NOMO-1 treated with DMSO at 0.1 percent for 48 hours (cell line): ENCODE measurements around the gene GAP43.

ENCODE experiments used
- DNase-seq: peaks from one replicate; lab custom pipeline; 2025; ENCODE audit not compliant: unreplicated experiment; lab: John Stamatoyannopoulos, UW

GAP43 gene, protein sequence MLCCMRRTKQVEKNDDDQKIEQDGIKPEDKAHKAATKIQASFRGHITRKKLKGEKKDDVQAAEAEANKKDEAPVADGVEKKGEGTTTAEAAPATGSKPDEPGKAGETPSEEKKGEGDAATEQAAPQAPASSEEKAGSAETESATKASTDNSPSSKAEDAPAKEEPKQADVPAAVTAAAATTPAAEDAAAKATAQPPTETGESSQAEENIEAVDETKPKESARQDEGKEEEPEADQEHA

DNA sequence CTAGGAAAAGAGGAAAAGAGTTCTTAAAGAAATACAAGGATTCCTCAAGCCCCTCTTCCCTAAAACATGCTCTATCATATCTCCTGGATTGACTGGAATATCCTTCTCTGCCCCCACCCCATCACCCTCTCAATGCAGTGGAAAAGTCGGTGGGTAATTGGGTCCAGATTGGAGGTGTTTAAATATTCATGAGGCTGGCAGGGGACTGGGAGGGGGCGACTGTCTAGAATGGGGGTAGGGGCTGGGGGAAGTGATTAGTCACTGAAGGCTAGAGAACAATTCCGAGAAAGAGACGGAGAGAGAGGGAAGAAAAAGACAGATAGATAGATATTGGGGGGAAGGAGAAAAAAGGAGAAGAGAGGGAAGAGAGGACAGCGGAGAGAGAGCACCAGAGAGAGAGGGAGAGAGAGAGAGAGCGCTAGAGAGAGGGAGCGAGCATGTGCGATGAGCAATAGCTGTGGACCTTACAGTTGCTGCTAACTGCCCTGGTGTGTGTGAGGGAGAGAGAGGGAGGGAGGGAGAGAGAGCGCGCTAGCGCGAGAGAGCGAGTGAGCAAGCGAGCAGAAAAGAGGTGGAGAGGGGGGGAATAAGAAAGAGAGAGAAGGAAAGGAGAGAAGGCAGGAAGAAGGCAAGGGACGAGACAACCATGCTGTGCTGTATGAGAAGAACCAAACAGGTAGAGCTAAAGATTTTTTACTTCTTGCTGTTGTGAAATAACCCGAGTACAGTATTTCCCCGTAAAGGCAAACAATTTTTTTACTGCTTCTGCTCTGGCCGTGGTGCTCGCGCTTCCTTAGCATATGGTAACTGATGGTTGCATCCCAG is at the start of gene GAP43:
Gene GAP43, plus strand, starts transcription at position 467 of the 825 bp plus-strand sequence. Its CDS starts 180 bp downstream, at position 647.
- no peak for DNase-seq

DNA sequence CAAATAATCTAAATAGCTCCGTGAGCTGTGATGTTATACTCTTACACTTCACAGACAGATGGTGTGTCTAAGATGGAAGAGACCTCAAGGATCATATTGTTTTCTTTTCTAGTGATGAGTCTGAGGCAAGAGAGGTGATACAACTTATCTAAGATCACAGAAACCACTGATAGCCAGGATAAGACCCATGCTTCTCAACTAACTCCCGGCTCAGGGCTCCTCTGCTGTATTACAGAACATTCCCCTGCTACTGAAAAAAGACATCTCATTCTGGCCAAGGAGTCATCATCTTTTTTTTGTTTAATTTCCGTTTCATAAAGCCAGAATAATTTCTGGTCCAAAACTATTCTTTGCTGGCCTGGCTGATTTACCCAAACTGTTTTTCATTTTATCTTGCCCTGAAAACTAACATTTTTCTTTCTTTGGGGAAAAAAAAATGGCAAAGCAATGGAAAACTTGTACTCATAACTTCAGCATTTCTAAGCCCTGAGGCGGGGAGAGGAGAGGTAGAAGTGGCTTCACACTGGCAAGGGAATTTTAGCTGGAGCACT is 46.9 kb upstream of the GAP43 start:
- no peak for DNase-seq

DNA sequence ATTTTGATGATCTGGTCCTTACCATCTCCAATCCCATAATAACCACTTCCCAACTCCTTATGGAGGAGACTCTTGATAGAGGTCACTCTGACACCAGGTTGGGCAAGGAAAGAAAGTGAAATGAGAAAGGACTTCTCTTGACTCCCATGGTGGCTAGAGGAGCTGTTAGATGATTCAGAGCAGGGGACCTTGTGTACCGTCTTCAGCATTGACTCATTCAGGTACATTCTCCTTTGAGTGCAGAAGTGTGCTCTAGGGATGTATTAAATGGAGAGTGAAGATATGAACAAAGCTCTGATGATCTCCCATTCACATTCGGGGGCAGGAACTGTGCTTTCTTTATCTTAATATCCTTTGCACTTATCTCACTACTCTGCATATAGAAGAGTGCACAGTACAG is 46.3 kb upstream of the GAP43 start:
- no peak for DNase-seq

DNA sequence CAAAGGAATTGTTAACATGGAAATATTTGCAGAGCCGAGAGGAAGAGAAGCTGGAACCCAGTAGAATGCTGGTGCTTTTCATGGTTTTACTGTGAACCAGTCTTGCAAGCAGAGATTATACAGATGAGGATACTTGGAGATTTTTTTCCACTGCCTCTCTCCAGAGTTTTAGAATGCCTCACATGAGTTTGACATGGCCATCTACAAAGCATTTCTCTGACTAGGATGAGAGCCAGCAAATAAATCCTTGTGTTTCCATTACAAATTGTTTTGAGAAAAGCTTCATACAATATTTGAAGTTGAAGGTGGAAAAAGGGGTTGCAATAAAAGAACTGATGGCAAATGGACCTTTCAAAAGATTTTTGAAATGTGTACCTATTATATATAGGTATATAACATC is 45.0 kb upstream of the GAP43 start:
- DNase-seq, result no peak

DNA sequence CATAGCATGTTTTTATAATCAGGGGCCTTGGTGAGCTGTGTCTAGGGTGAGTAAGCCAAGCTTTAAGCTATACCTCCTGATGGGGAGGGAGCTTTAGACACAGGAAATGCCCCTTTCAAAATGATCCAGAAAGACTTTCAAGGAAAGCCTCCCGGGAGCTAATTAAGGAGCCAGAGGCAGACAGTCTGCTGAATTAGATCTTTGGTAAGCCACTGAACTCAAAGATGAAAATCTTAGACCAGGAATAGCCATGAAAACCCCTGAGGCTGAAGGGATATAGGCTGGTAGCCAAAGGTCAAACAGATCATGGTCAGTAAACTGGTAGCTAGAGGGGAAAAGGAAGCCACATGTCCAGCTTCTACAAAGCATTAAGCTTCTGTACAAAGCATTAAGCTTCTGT is 42.7 kb upstream of the GAP43 start:
- DNase-seq, result no peak

DNA sequence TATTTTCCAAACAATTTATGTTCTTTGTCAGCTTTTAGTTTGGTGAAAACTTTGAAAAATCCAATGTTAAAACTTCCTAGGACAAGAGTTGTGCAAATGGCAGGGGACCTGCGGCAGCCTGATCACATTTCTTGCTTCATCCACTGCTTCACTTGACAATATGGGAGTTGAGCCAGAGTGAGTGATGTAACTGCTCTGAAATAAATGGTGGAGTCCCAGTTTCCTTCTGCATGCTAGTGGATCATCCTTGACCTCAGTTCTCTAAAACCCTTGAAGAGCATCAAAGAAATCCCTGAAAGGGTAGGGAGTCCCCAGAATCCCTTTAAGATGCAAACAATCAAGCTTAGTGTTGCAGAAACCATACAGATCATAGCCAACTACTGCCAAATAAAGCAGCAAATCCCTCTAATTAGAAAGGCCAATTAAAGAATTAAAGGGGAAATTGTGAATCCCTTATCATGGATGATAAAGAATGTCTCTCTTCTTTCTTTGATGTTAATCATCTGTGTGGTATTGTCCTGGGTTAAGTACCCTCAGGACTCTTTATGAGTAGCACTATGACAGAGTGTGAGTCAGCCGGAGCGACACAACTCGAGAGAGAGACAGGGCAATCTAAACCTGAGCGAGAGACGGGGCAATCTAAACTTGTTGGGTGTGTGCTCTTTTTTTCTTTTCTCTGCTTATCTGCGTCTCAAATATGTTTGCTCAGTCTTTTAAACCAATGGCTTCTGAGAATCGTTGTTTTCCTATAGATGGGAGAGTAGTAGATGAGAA is 41.8 kb upstream of the GAP43 start:
- no peak for DNase-seq

DNA sequence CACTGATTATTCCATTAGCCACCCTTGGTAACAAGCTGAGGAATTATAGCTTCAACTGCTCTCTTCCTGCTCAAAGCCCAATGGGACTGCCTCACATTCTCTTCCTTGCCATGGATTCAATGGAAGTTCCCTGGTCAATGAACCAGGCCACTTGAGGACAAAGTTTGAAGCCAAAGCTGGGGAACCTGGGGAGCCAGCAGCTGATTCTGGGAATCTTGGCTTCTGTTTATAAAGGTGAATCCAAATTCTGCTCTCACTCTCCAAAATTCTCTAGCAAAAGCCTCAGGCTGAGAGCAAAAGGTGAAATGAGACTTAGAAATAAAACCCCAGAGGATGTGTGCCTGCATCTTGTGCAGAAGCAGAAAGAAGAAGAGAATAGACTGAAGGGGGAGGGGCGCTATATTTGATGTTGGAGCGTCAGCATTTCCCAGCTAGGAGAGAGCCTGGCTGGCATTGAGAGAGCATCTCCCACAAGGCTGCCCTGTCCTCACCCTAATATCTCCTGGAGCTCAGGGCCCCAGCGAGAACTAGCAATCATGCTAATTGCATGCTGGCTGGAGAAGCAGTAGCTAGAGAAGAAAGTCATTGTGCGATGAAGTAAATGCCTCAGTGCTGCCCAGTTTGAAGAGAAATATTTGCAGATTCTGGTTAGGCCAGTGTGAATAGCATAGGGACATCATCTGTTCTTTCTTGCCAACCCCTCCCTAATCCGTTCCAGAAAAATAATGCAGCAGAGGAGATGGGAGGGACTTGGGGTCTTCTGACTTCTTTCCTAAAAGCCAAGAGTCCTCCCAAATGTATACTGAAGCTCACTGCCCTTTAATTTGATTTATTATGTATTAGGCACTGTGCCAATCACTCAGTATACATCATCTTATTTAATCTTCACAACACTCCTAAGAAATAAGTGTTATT is 34.9 kb upstream of the GAP43 start:
- DNase-seq, result no peak

DNA sequence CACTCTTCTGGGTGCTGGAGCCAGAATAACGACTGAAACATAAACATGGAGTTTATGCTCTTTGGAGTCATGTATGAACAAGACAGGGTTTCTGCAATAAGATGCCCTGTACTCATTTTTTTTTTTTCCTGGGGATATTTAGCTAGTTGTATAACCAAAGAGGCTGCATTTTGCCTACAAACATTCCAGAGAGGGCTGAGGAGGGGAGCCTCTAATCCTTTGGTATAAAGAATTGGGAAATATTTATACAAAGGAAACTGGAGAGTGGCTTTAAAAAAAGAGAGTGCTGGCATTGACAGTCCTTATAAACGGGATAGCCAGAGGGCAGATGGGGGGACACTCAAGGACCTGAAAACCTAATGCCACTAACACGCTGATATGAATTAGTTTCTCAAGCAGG is 32.4 kb upstream of the GAP43 start:
- DNase-seq, result no peak

DNA sequence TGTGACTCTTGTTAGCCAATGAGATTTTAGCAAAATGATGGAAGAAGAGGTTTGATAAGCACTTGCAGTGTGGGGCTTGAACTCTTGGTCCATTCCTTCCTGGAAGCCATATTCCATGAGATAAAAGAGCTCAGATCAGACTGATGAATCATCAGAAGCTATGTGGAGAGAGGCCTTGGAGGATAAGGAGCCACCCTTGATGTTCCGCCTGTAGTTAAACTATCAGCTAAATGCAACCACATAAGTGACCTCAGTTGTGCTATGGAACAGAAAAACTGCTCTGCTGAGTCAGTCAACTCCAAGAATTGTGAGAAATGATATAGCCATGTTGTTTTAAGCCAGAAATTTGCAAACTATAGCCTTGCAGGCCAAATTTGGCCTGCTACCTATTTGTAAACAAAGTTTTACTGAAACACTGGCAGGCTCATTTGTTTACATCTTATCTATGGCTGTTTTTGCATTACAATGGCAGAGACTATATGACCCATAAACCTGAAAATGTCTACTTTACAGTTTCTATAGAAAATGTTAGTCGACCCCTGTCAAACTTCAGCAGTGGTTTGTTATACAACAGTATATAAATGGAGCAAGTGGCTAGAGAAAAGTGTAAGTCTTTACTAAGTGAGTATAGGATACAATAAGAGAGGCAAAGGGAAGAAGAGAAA is 27.6 kb upstream of the GAP43 start:
- DNase-seq, result no peak

DNA sequence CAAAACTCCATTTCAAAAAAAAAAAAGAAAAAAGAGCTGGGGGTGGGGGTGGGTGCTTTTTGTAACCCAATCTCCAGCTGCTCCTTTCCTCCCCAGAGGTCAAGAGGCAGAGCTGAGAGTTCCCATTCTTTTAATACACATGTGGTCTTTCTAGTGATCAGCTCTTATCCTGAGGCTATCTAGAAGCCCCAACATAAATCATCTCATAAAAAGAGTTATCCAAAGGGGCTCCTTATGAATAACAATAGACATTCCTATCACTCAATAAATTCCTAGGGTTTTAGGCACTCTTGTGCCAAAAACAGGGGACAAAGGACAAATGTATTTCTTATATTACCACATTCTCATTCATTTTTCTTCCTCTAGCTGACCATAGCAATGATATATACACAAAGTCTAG is 25.1 kb upstream of the GAP43 start:
- DNase-seq, result no peak

DNA sequence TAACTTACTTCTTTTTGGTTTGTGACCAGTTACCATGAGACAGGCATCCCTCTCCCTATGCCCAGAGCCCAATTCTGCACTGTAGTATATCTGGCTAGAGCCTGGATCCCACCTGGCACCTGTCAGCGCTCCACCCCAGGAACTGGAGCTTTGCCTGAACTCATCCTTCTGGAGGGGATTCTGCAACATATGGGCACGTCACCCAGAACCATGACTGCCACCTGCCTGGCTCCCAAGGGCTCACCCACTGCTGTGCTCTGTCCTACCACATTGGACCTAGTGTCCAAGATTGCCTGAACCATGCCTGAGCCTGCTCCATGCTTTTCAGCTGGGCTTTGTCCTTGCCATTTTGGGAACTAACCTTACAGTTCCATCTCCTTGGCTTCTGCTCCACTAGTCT is 21.1 kb upstream of the GAP43 start:
- no peak for DNase-seq

DNA sequence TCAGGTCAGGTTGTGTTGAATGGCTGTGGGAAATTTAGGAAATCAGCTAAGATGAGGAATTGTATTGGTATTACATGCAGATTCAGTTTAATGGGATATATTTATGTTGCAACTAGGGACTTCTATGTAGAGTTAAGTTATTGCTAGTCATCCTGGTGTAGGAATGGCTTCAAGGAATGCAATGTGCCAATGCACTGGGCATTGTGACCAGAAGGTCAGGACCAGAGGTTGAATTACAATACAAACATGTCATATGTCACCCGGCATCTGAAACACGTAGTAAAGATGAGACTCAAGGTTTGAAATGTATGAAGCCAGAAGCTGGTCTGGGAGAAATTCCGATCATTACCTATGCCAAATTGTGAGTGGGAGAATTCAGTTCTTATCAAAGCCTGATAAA is 11.7 kb upstream of the GAP43 start:
- no peak for DNase-seq

DNA sequence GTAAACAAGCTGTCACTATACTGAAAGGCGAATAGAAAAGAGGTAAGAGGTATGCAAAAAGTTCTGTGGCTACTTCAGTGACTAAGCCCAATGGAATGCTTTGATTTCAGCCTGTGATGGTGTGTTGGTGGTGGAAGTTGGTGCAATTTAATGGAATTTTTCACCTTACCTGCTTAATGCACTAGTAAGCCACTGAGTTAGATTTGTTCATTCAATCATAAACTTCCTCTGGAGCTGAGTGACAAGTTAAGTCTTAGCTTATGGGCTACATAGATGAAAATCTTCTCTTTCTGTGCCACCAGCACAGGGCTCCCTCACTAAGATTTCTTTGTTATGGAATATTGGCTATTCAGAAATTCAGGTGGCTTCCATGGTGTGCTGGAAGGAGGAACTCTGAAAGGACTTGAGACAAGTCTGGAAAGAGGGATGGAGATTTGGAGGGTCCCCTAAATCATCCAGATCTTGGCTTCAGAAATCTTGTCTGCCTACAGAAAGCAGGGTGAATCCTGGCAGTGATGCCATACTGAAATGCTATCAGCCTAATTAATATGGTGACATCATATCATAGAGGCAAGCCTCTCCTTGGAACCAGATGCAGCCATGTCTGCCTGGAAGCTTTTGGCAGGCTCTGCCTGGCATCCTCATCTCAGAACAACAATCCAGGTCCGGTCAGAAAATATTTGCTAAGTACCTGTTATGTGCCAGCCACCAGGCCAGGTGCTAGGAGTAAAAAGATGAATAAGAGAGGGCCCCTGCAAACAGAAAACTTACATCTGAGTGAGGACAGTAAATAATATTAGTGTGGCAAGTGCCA is 8.1 kb upstream of the GAP43 start:
- no peak for DNase-seq

DNA sequence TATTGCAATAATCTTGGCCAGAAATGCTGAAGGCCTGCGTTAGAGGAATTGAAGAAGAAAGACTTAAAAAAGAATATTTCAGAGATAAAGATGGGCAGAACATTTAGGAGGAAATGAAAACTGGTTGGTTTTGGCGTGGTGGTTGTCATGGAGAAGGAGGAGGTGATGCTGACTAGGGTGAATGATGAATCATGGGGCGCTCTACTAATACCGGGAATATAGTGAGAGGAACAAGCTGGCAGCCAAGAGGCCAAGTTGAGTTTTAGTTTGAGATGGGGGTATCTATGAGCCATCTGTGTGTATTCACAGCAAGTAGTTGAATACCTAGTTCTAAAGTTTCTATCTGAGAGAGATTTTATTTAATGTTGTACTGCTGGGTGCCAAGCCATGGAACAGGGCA is 6.8 kb upstream of the GAP43 start:
- DNase-seq, result no peak

DNA sequence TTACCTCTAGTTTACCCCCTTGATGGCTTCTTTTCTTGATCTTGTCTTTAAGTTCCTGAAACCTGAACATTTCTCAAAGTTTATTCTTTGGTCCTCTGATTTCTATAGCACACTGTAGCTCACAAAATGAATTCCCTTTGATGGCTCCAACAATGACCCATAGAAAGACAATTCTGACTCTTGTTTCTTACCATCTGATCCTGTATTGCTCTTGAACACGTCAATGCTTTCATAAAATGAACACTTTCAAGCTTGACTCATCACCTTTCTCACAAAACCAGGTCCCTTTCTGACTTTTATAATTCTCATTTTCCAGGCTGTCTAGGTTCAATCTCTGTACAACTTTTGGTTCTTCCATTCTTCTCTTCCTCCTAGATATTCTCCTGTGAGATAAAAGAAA is 5.7 kb upstream of the GAP43 start:
- no peak for DNase-seq

DNA sequence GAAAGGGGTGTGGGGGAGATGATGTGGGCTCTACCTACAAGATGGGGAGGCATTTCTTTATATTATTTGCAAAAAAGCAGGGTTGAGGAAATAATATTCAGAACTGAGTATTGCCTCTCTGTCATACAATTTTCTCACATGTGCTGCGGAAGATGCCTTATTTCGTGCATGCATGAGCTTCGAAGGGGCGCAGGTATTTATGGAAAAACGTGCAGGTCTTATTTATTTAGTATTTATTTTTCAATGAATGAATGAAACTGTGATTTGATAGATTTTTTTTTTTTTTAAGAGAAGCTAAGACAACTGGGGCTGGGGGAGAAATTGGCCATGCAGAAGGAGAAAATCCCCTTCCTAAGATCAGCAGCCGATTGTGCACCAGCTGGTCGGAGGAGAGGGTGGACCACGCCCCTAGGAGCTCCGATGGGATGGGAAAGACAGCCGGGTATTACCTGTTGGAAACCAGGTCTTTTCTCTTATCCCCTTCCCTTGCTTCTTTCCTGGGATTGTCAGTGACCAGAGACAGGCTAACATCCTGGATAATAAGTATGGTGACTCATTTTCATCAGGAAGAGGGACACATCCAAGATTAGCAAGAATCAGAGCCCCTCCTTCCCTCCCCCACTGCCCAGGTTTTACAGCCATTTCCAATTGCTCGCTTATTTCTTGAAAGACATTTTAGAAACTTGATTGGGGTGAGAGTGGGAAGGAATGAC is 875 bp downstream of the GAP43 start:
- DNase-seq, result no peak

DNA sequence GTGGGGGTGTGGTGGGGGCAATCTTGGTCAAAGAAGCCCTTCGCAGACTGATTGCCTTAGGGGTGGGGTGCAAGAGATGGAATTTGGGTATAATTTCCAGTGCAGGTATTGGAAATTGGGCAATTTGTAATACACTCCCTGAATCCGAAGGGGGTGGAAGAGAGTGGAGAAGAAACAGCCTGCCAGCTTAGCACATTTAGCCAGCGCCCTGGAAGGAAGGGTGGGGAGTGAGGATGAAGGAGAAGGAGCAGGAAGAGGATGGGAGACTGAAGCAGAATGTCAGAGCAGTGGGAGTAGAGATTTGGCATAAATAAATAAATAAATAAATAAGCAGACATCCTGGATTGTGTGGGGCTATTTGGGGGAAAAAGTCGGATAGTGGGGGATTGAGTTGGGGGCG is 1.6 kb downstream of the GAP43 start:
- no peak for DNase-seq

DNA sequence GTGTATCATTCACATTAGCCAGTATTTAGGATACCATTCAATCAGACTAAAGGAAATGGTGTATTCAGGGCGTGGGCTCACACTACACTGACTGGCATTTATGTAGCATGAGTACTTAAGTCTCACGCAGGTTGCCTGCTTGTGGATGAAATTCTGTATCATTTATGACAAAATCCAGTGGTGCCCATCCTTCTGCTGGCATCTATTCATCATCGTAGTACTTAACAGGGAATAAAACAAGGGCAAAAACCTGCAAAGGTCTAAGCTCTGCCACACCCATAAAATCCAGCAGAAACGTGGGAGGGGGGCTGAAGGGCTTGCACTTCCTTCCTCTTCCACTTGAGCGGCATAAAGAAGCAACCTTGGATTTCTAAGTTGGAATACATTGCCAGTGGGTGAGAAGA is 2.7 kb downstream of the GAP43 start:
- DNase-seq, result no peak

DNA sequence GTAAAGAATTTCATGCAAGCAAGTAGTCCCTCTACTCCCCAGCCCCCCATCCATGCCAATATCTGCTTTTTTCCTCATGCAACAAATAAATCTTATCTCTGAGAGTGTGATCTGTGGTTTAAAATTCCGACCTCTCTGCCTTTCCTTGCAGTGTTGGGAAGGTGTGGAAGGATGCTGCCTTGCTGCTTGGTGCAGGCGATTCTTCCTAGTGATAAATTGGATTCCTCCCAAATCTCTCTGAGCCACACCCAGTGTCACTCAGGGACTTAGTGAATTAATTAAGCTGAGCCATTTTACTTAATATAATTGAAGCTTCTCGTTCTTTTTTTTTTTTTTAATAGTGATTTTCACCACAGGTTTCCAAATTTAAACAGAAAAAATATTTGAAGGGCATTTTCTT is 3.4 kb downstream of the GAP43 start:
- no peak for DNase-seq
